K562 (cell line): Measurements from ENCODE around the gene ADNP. TPM values are rescaled to one million over a fixed set of nuclear protein-coding genes. Genes with fewer than 3 reads are reported as not detected.

Experiments
- ADNP ChIP-seq: fragments of 200-800 bp; sonication (Bioruptor generic); IDR thresholded peaks from 2 replicates; pipeline ENCODE4 v1.6.1; 2016; ENCODE audit warnings: missing genetic modification characterization, missing compliant biosample characterization
- ARHGAP35 ChIP-seq: fragments of 450-650 bp; IDR thresholded peaks from 2 replicates; pipeline ENCODE4 v1.6.1; 2018; ENCODE audit not compliant: partially characterized antibody
- ARID3A ChIP-seq: IDR thresholded peaks from 2 replicates; pipeline ENCODE4 v1.6.1; 2012; ENCODE audit warnings: low read depth, low read length, improper control_type of control experiment, borderline replicate concordance
- COPS2 ChIP-seq: fragments of 450-650 bp; conservative IDR thresholded peaks from 2 replicates; pipeline ENCODE4 v1.6.1; 2016; ENCODE audit warnings: mild to moderate bottlenecking, moderate library complexity
- FOXK1 ChIP-seq: sonication (generic); formaldehyde crosslinking; IDR thresholded peaks from 2 replicates; pipeline ENCODE4 v1.8.0; 2022; ENCODE audit warnings: missing genetic modification reagents, mild to moderate bottlenecking, borderline replicate concordance
- FOXM1 ChIP-seq, 2 experiments: fragments of 450-650 bp in 1 of 2; sonication (generic) in 1 of 2; formaldehyde crosslinking in 1 of 2; IDR thresholded peaks; 2 replicates each; pipeline versions ENCODE4 v1.6.1 to v1.9.0; 2017 to 2022; ENCODE audit warnings: low read depth in 2 of 2, mild to moderate bottlenecking in 2 of 2, missing genetic modification reagents in 1 of 2, moderate library complexity in 1 of 2
- GABPB2 ChIP-seq: fragments of 250-450 bp; sonication (Bioruptor Pico); conservative IDR thresholded peaks from 2 replicates; pipeline ENCODE4 v1.5.1; 2021; ENCODE audit warnings: mild to moderate bottlenecking
- MTA1 ChIP-seq: fragments of 450-650 bp; IDR thresholded peaks from 2 replicates; pipeline ENCODE4 v1.6.1; 2017; ENCODE audit warnings: borderline replicate concordance
- NFIC ChIP-seq: fragments of 450-650 bp; IDR thresholded peaks from 2 replicates; pipeline ENCODE4 v1.6.1; 2017; ENCODE audit warnings: mild to moderate bottlenecking, inconsistent platforms
- RBM39 ChIP-seq: fragments of 200-400 bp; formaldehyde crosslinking; optimal IDR thresholded peaks from 2 replicates; pipeline ENCODE3; 2018; ENCODE audit warnings: low read depth, low read length
- REST ChIP-seq, 2 experiments: fragments of 450-650 bp; formaldehyde crosslinking in 1 of 2; IDR thresholded peaks; 2 replicates each; pipeline versions ENCODE4 v1.4.0 to v1.6.1; 2014 to 2020; ENCODE audit warnings: mild to moderate bottlenecking in 2 of 2, borderline replicate concordance in 1 of 2, low read depth in 1 of 2
- SLC30A9 ChIP-seq: fragments of 250-450 bp; sonication (Bioruptor Pico); IDR thresholded peaks from 2 replicates; pipeline ENCODE4 v1.8.0; 2022; ENCODE audit warnings: mild to moderate bottlenecking, moderate library complexity
- SMAD4 ChIP-seq: fragments of 250-450 bp; sonication (Bioruptor Pico); conservative IDR thresholded peaks from 2 replicates; pipeline ENCODE4 v1.8.0; 2021; ENCODE audit warnings: inconsistent platforms, mild to moderate bottlenecking, moderate library complexity
- ZNF253 ChIP-seq: fragments of 250-450 bp; sonication (Bioruptor Pico); conservative IDR thresholded peaks from 2 replicates; pipeline ENCODE4 v1.6.1; 2021; ENCODE audit warnings: mild to moderate bottlenecking
- ZNF512 ChIP-seq: IDR thresholded peaks from 2 replicates; pipeline ENCODE4 v1.6.1; 2016; ENCODE audit warnings: missing genetic modification characterization, missing compliant biosample characterization
- polyA plus RNA-seq, 8 experiments: library from polyadenylated mRNA; depleted of rRNA in 4 of 8; stranded (reverse) in 5 of 8; unstranded in 3 of 8; fragments of >200 nt; fragmentation: Nextera tagmentation in 2 of 8; fragmentation: Illumina TruSeq in 1 of 8; extraction: Ambion mirVana in 2 of 8; extraction: Trizol in 1 of 8; gene quantifications; 2 replicates each; pipeline versions ENCODE4 v1.2.1 to v1.2.3, GENCODE V29; 2011 to 2014; ENCODE audit warnings: inconsistent platforms in 1 of 8, missing spikeins in 1 of 8
- total RNA-seq, 7 experiments: library from RNA; depleted of rRNA in 6 of 7; stranded (reverse); fragments of >200 nt in 6 of 7; fragmentation: Illumina TruSeq in 2 of 7; extraction: Trizol in 2 of 7; gene quantifications; 2 replicates each; pipeline versions ENCODE4 v1.2.1 to v1.2.3, GENCODE V29; 2011 to 2021; ENCODE audit warnings: low replicate concordance in 1 of 7

ADNP gene
- total and polyA plus RNA-seq, 9 of the 15 experiments (the other 6 are each of a cell fraction or from before 2014, with no cell fraction given) = 17.8 to 59.9 (median 25.3) TPM

GRCh38 chr20:50931306-50932015 lies at the start of gene ADNP (continued):
- TF ChIP-seq REST (IDR thresholded peaks at IDR 0.05; ENCODE audit: borderline replicate concordance) = peak; percentile 56; the same call in 1 of the 2 replicates
- TF ChIP-seq REST (CRISPR knock-in tag; IDR thresholded peaks at IDR 0.05; ENCODE audit: low read depth) = peak; percentile 73; the same call in 1 of the 2 replicates
- peak; percentile 95 for TF ChIP-seq ARHGAP35
- TF ChIP-seq ZNF253 = no peak
- no peak for TF ChIP-seq GABPB2 (CRISPR knock-in tag)
- TF ChIP-seq SMAD4 (CRISPR knock-in tag) = peak; percentile 97
- no peak for TF ChIP-seq RBM39
- no peak for TF ChIP-seq ARID3A
- peak; percentile 59 for TF ChIP-seq NFIC
- TF ChIP-seq SLC30A9 = no peak
- peak; percentile 41; the same call in 1 of the 2 replicates for TF ChIP-seq MTA1
- no peak for TF ChIP-seq ADNP
- TF ChIP-seq FOXM1 (IDR thresholded peaks at IDR 0.05; ENCODE audit: low read depth) = 0 out of 2 replicates have a peak, but pooled peaks have one; percentile 34
- TF ChIP-seq FOXM1 (CRISPR knock-in tag; IDR thresholded peaks at IDR 0.05; ENCODE audit: low read depth) = peak; percentile 93; the same call in 1 of the 2 replicates
- TF ChIP-seq FOXK1 = peak; percentile 87
- TF ChIP-seq ZNF512 = no peak
- no peak for TF ChIP-seq COPS2
